Right lobe of liver (tissue), 4 donors: ENCODE measurements around the gene DCAF15.

Source experiments
- CTCF ChIP-seq, 4 donors: fragments of 200-600 bp in 3 of 4; fragments of 450-650 bp in 1 of 4; IDR thresholded peaks; one replicate each; pipeline versions ENCODE4 v1.5.1 to v1.8.0; 2016 to 2022; ENCODE audit warnings: antibody characterized with exemption in 4 of 4, mild to moderate bottlenecking in 2 of 4
- POLR2A ChIP-seq: fragments of 450-650 bp; IDR thresholded peaks from one replicate; pipeline ENCODE4 v1.6.1; 2017; ENCODE audit warnings: antibody characterized with exemption, mild to moderate bottlenecking
- donor health status: DM: no; HTN: no; CAD: no.
- donor health status: DM: no; HTN: no; CAD: no.
- donor health status: DM: no; HTN: yes; CAD: no.

DNA sequence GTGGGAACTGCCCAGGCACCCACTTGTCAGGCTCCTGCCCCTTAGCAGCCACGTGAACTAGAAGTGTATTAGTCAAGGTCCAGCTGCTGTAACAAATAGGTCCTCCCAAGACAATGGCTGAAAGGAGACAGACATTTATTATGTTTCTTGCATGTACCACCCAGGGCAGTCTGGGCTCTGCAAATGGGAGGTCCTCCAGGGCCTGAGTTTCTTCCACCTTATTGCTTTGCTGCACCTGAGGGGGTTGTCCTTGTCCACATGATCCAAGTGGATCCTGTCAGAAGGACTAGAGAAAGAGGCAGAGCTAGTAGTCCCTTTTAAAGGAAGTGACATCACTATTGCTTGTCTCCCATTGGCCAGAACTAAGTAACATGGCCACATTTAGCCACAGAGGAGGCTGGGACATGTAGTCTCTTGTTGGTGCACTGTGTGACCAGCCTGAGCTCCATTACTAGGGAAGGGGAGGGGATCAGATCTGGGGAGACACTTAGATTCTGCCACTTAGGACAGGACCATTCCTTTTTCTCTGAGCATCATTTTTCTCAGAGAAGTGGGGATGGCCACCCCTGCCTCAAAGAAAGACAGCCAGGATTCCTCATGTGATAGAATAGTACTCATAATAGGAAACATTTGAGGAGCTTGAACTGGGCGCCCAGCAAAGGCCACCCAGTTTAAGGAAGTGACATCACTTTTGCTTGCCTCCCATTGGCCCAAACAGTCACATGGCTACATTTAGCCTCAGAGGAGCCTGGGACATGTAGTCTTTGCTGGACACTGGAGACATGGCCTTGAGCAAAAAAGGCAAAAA, 31.2 kb upstream of the DCAF15 start:
- TF ChIP-seq CTCF (IDR thresholded peaks at IDR 0.05) (no peak), POLR2A (no peak)
